HG03378 (cell line): ENCODE results near the gene SHISA7.
"Not testable (repeated sequence)": the region's sequence is repeated elsewhere in the genome, so short reads cannot be mapped to it uniquely, and the experiment has no call there.

Experiments
- ATAC-seq: cut with Tn5 transposase; IDR thresholded peaks from one replicate; pipeline ENCODE4 v1.9.1; 2021; ENCODE audit warnings: mild to moderate bottlenecking, moderate library complexity; ENCODE audit not compliant: unreplicated experiment

The SHISA7 gene

DNA sequence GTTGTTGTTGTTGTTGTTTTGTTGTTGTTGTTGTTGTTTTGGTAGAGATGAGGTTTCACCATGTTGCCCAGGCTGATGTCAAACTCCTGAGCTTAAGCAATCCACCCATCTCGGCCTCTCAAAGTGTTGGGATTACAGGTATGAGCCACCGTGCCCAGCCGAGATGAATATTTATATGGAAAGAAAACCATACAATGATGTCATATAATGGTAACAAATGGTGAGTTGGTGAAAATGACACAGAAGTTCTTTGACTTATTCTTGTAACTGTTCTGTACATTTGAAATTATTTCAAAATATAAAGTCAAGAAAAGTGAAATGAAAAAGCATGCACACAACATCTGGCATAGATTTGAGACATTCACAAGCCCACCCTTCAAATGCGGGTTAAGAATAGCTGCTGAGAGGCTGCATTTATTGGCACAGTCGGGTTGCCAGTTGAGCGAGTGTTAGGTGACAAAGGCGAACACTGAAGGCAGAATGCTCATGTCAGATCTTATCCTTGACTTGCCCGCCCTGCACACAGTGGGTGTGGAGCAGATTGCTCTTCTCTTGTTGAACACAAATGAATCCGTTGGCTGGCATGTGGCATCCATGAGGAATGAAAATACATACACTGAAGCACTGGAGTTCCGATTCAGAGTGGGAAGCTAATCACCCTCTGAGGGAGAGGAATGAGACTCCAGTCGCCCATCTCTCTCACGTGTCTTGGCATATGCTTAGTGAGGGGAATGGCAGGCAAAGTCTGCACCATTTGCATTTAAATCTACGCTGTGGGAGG lies 19.7 kb downstream of the SHISA7 start:
- no peak for ATAC-seq

GRCh38 chr19:55421281-55421680 lies 21.8 kb downstream of the SHISA7 start:
- not testable (repeated sequence) for ATAC-seq

DNA sequence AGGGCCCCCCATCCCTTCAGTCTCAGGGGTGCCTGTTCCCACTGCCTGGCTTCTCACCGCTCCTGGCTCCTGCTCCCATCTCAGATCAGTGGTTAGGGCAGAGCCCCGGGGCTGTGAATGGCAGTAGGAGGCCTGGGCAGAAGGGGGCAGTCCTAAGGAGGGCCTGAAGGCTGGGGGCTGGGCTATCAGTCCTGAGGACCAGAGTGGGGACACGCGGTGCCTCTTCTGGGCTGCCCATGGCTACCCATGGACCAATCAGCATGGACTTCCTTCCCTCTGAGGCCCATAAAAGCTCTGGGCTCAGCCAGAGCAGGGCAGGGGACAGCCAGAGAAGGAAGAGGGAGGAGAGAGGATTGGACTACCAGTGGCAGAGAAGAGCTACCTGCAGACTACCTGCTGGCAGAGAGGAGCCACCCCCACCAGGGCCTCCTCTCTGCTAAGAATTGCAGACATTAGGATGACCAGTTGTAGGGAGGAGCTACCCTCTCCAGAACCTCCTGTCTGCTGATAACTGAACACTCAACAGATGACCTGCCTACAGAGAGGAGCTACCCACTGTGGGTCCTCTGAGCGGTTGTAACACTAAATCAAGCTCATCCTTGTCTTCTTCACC lies 23.4 kb downstream of the SHISA7 start:
- no peak for ATAC-seq

DNA sequence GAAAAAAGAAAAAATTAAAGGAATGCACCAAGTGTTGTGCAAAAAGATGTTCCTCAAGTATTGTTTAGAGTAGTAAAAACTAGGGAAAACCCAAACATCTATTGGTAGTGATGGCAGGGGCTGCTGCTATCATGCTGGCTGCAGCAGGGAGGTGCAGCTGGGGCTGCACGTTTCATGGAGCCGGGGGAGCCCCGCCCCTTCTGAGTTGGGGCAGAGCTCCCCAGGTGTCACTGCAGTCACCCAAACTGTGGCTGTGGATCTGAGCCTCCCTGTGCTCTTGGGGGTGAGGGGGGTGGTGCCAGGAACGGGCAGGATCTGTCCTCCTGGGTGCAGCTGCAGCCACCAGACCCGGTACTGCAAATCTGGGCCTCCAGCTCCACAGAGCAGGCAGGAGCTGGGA lies 24.0 kb downstream of the SHISA7 start:
- ATAC-seq = no peak

- no peak for ATAC-seq
Observed at GRCh38 chr19:55418185-55418584, 24.9 kb downstream of the SHISA7 start.

DNA sequence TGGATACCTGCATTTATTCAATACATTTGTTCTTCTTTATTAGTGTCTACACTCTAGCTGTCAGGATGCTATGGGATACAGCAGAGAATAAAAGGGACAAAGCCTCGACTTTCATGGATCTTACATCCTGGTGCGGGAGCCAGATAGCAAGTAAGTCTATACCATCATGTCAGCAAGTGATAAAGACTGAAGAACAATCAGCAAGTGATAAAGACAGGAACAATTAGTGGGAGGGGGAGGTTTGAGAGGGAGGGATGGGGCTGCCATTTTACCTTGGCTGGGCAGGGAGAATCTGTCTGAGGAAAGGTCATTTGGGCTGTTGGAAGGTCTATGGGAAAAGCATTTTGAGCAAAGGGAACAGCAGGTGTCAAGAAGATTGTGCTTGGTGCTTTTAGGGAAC lies 32.9 kb downstream of the SHISA7 start:
- no peak for ATAC-seq

GRCh38 chr19:55409179-55409578 lies 33.9 kb downstream of the SHISA7 start:
- not testable (repeated sequence) for ATAC-seq

DNA sequence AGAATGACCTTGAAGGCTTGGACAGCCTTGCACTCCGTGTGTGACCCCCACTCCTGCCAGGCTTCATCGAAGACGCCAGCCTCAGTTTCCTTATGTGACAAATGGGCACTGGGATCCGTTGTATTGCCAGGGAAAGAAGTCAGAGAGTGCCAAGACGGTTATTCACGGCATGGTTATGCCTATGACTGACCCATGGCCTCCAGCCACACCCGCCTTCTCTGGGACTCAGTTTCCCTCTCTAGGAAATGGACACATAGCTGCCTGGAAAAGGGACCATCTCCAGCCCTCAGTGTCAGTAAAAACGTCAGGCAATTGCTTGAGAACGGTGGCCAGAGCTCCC lies 34.6 kb downstream of the SHISA7 start:
- ATAC-seq = no peak

GRCh38 chr19:55407800-55408532 lies 35.1 kb downstream of the SHISA7 start:
- ATAC-seq = peak; percentile 85

DNA sequence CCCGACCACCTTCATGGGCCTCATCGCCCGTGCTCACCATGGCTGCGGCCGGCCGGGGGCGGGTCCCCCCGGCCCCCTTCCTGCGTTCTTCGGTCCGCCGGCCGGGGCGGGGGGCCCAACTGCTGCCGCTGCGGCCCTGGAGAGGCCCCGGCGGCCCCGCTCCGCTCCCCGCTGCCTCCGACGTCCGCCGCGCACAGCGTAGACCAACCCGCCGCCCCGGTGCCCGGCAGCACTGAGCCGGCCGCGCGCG lies 35.6 kb downstream of the SHISA7 start, which contains the start of gene UBE2S:
Gene UBE2S, minus strand, starts transcription at position 239 of the 250 bp plus-strand sequence. Its CDS starts 199 bp downstream, at position 40.
- ATAC-seq = not testable (repeated sequence)

GRCh38 chr19:55406826-55407549 lies 36.1 kb downstream of the SHISA7 start:
- ATAC-seq = no peak

DNA sequence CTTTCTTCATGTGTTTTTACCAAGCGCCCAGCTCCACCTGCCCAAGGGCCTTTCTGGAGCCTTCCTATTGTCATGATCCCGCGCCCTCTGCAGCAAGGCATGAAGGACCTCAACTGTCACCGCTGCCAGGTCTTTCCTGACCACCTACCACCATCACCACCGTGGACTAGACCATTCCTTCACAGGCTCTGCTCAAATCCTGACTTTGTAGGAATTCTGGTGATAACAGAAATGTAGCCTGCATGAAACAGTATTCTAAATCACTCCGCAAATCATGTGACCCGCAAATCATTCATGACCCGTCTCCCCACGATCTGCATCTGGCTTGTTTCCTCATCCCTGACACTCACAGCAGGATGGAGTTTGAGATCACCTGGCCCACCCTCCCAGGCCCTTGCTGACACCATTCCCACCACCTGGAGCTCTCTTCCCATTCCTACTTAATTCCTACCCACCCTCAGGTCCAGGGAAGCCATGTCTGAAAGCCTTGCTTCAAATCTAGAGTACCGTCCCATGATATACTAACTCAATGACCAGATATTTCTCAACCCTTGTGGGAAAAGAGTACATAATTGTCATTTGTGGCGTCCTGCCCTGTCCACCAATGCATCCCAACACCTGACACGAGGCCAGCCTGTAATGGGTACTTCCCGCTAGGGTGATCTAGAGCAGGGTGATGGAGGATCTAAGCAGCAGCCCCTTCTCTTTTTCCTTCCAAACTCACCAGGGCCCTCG lies 36.8 kb downstream of the SHISA7 start:
- no peak for ATAC-seq

- no peak for ATAC-seq
Observed at GRCh38 chr19:55405638-55406037, 37.5 kb downstream of the SHISA7 start.

DNA sequence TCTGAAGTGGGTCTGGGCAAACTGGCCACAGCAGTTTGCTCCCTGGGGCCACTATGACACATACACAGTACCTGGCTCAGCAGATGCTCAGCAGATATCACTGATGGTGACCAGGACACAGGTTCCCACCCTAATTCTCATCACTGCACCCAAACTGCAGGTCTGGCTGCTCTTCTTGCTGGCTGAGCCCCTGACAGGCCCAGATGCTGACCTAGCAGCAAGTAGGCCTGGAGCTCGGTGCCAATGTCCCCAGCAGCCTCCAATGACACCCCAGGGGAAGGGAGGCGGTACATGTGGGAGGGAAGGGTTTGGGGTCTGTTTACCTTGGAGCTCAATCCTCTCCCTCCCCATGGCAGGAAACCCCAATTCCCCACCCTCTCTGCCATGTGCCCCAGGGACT lies 40.6 kb downstream of the SHISA7 start:
- ATAC-seq = no peak

GRCh38 chr19:55401390-55401789 lies 41.7 kb downstream of the SHISA7 start:
- not testable (repeated sequence) for ATAC-seq

GRCh38 chr19:55400281-55401087 lies 42.6 kb downstream of the SHISA7 start:
- no peak for ATAC-seq

DNA sequence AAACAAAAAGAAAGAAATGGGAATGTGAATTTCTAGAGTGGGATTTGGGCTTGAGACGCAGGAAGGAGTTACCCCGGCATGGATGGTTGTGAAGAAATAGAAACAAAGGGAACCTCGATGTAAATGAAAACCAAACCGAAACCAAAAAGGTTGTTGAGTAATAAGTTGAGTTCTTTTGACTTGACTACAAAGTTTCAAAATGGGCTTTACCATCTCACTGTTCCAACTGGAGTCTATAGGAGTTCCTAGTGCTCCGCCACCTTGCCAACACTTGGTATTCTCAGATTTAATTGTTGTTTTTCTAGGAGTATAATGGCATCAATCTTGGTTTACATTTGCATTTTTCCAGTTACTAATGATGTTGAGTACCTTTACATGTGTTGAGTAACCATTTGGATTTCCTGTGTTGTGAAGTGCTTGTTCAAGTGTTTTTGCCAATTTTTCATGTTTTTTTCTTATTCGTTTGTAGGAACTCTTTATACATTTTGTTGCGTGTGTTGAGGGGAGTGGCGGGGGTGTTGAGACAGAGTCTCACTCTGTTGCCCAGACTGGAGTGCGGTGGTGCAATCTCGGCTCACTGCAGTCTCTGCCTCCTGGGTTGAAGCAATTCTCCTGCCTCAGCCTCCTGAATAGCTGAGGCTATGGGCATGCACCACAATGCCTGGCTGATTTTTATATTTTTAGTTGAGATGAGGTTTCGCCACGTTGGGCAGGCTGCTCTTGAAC lies 44.7 kb downstream of the SHISA7 start:
- ATAC-seq = no peak

- no peak for ATAC-seq
Observed at GRCh38 chr19:55392820-55393761, 50.0 kb downstream of the SHISA7 start.
